HL-60 (cell line): ENCODE data around the gene CLRN3.

Experiments
- DNase-seq, 2 experiments: peaks; one replicate each; pipeline ENCODE4 v3.0.0-alpha.2; 2010 to 2020; ENCODE audit warnings: low read depth in 1 of 2, low spot score in 1 of 2
- H3K27ac ChIP-seq: fragments of 250-450 bp; sonication (Bioruptor Pico); replicated peaks from 2 replicates; pipeline ENCODE4 v1.5.1; 2020; ENCODE audit warnings: mild to moderate bottlenecking, moderate library complexity
- H3K27me3 ChIP-seq: fragments of 250-450 bp; sonication (Bioruptor Pico); 2 replicates; pipeline ENCODE4 v1.5.1; 2021; ENCODE audit warnings: mild to moderate bottlenecking, moderate library complexity; ENCODE audit not compliant: insufficient read depth, poor library complexity, severe bottlenecking
- H3K4me3 ChIP-seq: replicated peaks from 2 replicates; pipeline ENCODE4 v1.5.1; 2011; ENCODE audit warnings: mild to moderate bottlenecking, control low read depth, low read length; ENCODE audit not compliant: insufficient read depth
- CTCF ChIP-seq: IDR thresholded peaks from one replicate; pipeline ENCODE4 v1.5.1; 2011; ENCODE audit warnings: low read length, control low read depth, inconsistent platforms; ENCODE audit not compliant: insufficient read depth
- GABPA ChIP-seq: IDR thresholded peaks from 2 replicates; pipeline ENCODE4 v1.6.1; 2012; ENCODE audit warnings: low read depth
- POLR2AphosphoS5 ChIP-seq: IDR thresholded peaks from 2 replicates; pipeline ENCODE4 v1.6.1; 2012; ENCODE audit warnings: low read depth
- REST ChIP-seq: IDR thresholded peaks from 2 replicates; pipeline ENCODE4 v1.6.1; 2012; ENCODE audit warnings: low read depth; ENCODE audit not compliant: insufficient replicate concordance
- SPI1 ChIP-seq: IDR thresholded peaks from 2 replicates; pipeline ENCODE4 v1.6.1; 2012; ENCODE audit warnings: low read depth, mild to moderate bottlenecking, borderline replicate concordance

Gene CLRN3

GRCh38 chr10:127830414-127830813 is 62.3 kb downstream of the CLRN3 start:
- H3K27ac ChIP-seq: no peak overlapping the region
- TF ChIP-seq REST (no peak), POLR2AphosphoS5 (no peak), SPI1 (no peak), GABPA (no peak), CTCF (no peak)
- no peak overlapping the region for H3K4me3 ChIP-seq
- no peak for DNase-seq
- H3K27me3 ChIP-seq: no peaks in the 10 kb centered on the region
